GM12878 (cell line): Measurements from ENCODE around the gene MACROD2. TPM values are rescaled to one million over a fixed set of nuclear protein-coding genes. Genes with fewer than 3 reads are reported as not detected.

ENCODE experiments used
- ATAC-seq: fragments of 200-7000 bp; cut with Tn5 transposase; 3 replicates; pipeline ENCODE4 v1.9.1; 2020; ENCODE audit warnings: mild to moderate bottlenecking, moderate library complexity
- BruUV-seq: library from RNA; stranded (reverse); fragments of 400-500 nt; replicated peaks from 2 replicates; lab custom pipeline; 2021; lab: Mats Ljungman, UMichigan
- CTCF ChIA-PET: fragments of 300-600 bp; sonication (Branson Sonifier 250); formaldehyde crosslinking; extraction: SDS; loops from one replicate; lab custom pipeline; 2021; ENCODE audit warnings: inconsistent platforms; lab: Yijun Ruan, JAX
- POLR2A ChIA-PET: fragments of 350-600 bp; formaldehyde crosslinking; extraction: SDS; loops from one replicate; lab custom pipeline; 2021; ENCODE audit warnings: inconsistent platforms; lab: Charles Lee
- RAD21 ChIA-PET: fragments of 300-600 bp; sonication (Branson Sonifier 250); formaldehyde crosslinking; loops from one replicate; lab custom pipeline; 2023; ENCODE audit warnings: antibody characterized with exemption; ENCODE audit not compliant: unreplicated experiment; lab: Charles Lee
- SMC1A ChIA-PET: fragments of 300-600 bp; sonication (Branson Sonifier 250); formaldehyde crosslinking; loops from one replicate; lab custom pipeline; 2023; ENCODE audit not compliant: unreplicated experiment, uncharacterized antibody; lab: Charles Lee
- DNase-seq: peaks from one replicate; pipeline ENCODE4 v3.0.0-alpha.2; 2011; ENCODE audit warnings: low read depth, low spot score
- FAIRE-seq: peaks from 3 replicates; lab custom pipeline; 2011; peaks lifted over from hg19 to GRCh38; lab: Jason Lieb, UNC
- H2AFZ ChIP-seq: 2 replicates; pipeline ENCODE4 v1.6.0; 2011; ENCODE audit warnings: low read depth, low read length, control low read depth; ENCODE audit not compliant: control insufficient read depth
- H3K27ac ChIP-seq: 2 replicates; pipeline ENCODE4 v1.5.1; 2011; ENCODE audit warnings: control low read depth; ENCODE audit not compliant: control insufficient read depth, insufficient read depth
- H3K27me3 ChIP-seq, 2 experiments: replicated peaks in 1 of 2; 2 replicates each; pipeline versions ENCODE4 v1.6.0 to v1.6.1; 2011; ENCODE audit warnings: low read length in 1 of 2; ENCODE audit not compliant: control insufficient read depth in 2 of 2, insufficient read depth in 2 of 2
- H3K36me3 ChIP-seq, 2 experiments: 2 replicates each; pipeline ENCODE4 v1.5.1; 2011; ENCODE audit warnings: low read length in 1 of 2; ENCODE audit not compliant: control insufficient read depth in 2 of 2, insufficient read depth in 2 of 2
- H3K4me1 ChIP-seq: 2 replicates; pipeline ENCODE4 v1.6.1; 2011; ENCODE audit warnings: mild to moderate bottlenecking, low read length, moderate library complexity, mixed read lengths; ENCODE audit not compliant: control insufficient read depth, insufficient read depth
- H3K4me2 ChIP-seq: 2 replicates; pipeline ENCODE4 v1.6.0; 2011; ENCODE audit warnings: control low read depth; ENCODE audit not compliant: control insufficient read depth, insufficient read depth
- H3K4me3 ChIP-seq: fragments of 200-600 bp; sonication (generic); 2 replicates; pipeline ENCODE4 v1.5.1; 2016
- H3K79me2 ChIP-seq: 2 replicates; pipeline ENCODE4 v1.6.0; 2011; ENCODE audit warnings: low read length; ENCODE audit not compliant: control insufficient read depth, insufficient read depth
- H3K9ac ChIP-seq: 2 replicates; pipeline ENCODE4 v1.8.0; 2011; ENCODE audit warnings: low read length, control low read depth, mixed read lengths; ENCODE audit not compliant: control insufficient read depth, insufficient read depth
- H3K9me3 ChIP-seq: replicated peaks from 3 replicates; pipeline ENCODE4 v1.5.1; 2011; ENCODE audit warnings: mild to moderate bottlenecking, low read length; ENCODE audit not compliant: control insufficient read depth, insufficient read depth
- H4K20me1 ChIP-seq: 2 replicates; pipeline ENCODE4 v1.6.0; 2011; ENCODE audit not compliant: control insufficient read depth, insufficient read depth
- ATF7 ChIP-seq: fragments of 450-650 bp; IDR thresholded peaks from 2 replicates; pipeline ENCODE4 v1.6.1; 2016; ENCODE audit warnings: low read depth, mild to moderate bottlenecking
- BMI1 ChIP-seq: fragments of 450-650 bp; IDR thresholded peaks from 2 replicates; pipeline ENCODE4 v1.6.1; 2016; ENCODE audit warnings: mild to moderate bottlenecking, moderate library complexity, borderline replicate concordance
- CBX5 ChIP-seq: sonication (generic); IDR thresholded peaks from 2 replicates; pipeline ENCODE4 v1.6.1; 2016; ENCODE audit warnings: low read depth, moderate library complexity, mild to moderate bottlenecking, inconsistent platforms
- CHD2 ChIP-seq: IDR thresholded peaks from 2 replicates; pipeline ENCODE4 v1.6.1; 2011; ENCODE audit warnings: low read depth, low read length, improper control_type of control experiment, borderline replicate concordance
- FOS ChIP-seq: IDR thresholded peaks from 3 replicates; pipeline ENCODE4 v1.6.1; 2011; ENCODE audit warnings: borderline replicate concordance; ENCODE audit not compliant: insufficient read length; ENCODE audit errors: extremely low read depth
- HCFC1 ChIP-seq: fragments of 150-350 bp; IDR thresholded peaks from 2 replicates; pipeline ENCODE4 v1.6.1; 2014; ENCODE audit warnings: low read length
- NFYA ChIP-seq: IDR thresholded peaks from 2 replicates; pipeline ENCODE4 v1.6.1; 2011; ENCODE audit warnings: low read depth, mild to moderate bottlenecking, low read length, improper control_type of control experiment, borderline replicate concordance
- POLR2AphosphoS5 ChIP-seq: IDR thresholded peaks from 2 replicates; pipeline ENCODE4 v1.6.1; 2011; ENCODE audit warnings: mild to moderate bottlenecking, low read length, inconsistent platforms
- RBBP5 ChIP-seq: fragments of 200-600 bp; sonication (generic); conservative IDR thresholded peaks from 2 replicates; pipeline ENCODE4 v1.6.1; 2016
- TARDBP ChIP-seq: IDR thresholded peaks from 2 replicates; pipeline ENCODE4 v1.6.1; 2016; ENCODE audit warnings: borderline replicate concordance
- ZNF384 ChIP-seq: IDR thresholded peaks from 2 replicates; pipeline ENCODE4 v1.6.1; 2012; ENCODE audit warnings: low read depth, mild to moderate bottlenecking, low read length, improper control_type of control experiment, borderline replicate concordance
- WGBS: methylation state at CpG from one replicate; pipeline ENCODE4 v1.1.6; 2016; ENCODE audit warnings: low lambda C conversion rate; ENCODE audit not compliant: insufficient replicate concordance, insufficient coverage; ENCODE audit errors: missing lambda C conversion rate; 5-methylcytosine and 5-hydroxymethylcytosine counted together
- in situ Hi-C: fragments of 300-500 bp; cut with MboI; formaldehyde crosslinking; loops from 9 replicates; pipeline ENCODE4 v1.14.3; 2018; ENCODE audit warnings: mixed read lengths
- intact Hi-C: fragments of 100-400 bp; cut with micrococcal nuclease; formaldehyde crosslinking; loops from one replicate; pipeline ENCODE4 v1.14.2; 2022; ENCODE audit not compliant: unreplicated experiment
- polyA plus RNA-seq, 11 experiments: library from polyadenylated mRNA; depleted of rRNA in 4 of 11; unstranded in 6 of 11; stranded (reverse) in 5 of 11; fragments of >200 nt; fragmentation: Nextera tagmentation in 4 of 11; fragmentation: Illumina TruSeq in 1 of 11; extraction: Ambion mirVana in 4 of 11; extraction: Trizol in 1 of 11; gene quantifications; 1 replicate in 1 of 11; 2 replicates in 10 of 11; pipeline versions ENCODE4 v1.2.1 to v1.2.3, GENCODE V29; 2011 to 2016; ENCODE audit warnings: inconsistent platforms in 2 of 11, missing spikeins in 2 of 11, low read depth in 1 of 11
- total RNA-seq, 4 experiments: library from RNA; depleted of rRNA in 3 of 4; stranded (reverse); fragments of >200 nt in 3 of 4; fragmentation: Illumina TruSeq in 1 of 4; extraction: Trizol in 1 of 4; gene quantifications; 2 replicates each; pipeline versions ENCODE4 v1.2.1 to v1.2.3, GENCODE V29; 2013 to 2021
- TF ChIP-seq, protein P1 (sequence below): fragments of 450-650 bp; IDR thresholded peaks from 2 replicates; pipeline ENCODE4 v1.6.1; 2017; ENCODE audit warnings: antibody characterized with exemption, mild to moderate bottlenecking, moderate library complexity
- TF ChIP-seq, protein P2 (sequence below): fragments of 450-650 bp; conservative IDR thresholded peaks from 2 replicates; pipeline ENCODE4 v1.6.1; 2017; ENCODE audit warnings: mild to moderate bottlenecking, moderate library complexity

MACROD2 gene
- total and polyA plus RNA-seq, 10 of the 15 experiments (the other 5 are each of a cell fraction or from before 2014, with no cell fraction given): 1.1 to 21.5 (median 2.2) TPM

DNA sequence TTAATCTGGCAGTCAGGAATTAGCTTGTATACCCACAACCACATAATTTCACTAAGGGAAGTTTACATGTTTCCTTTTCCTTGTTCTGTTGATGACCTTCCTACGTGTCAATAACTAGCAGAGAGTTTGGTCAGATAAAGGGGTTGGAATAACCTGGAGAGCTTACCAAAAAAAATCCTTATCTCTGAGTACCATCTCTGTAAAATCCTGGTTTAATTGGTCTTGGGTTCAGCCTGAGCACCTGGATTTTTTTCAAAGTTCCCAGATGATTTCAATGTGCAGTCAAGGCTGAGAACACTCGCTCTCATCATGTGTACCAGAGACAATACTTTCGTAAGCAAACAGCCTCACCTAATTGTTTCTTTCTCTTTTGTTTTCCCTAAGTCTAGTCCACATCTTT lies 825.9 kb downstream of the MACROD2 start:
- no peak for TF ChIP-seq FOS
- TF ChIP-seq, protein P1, sequence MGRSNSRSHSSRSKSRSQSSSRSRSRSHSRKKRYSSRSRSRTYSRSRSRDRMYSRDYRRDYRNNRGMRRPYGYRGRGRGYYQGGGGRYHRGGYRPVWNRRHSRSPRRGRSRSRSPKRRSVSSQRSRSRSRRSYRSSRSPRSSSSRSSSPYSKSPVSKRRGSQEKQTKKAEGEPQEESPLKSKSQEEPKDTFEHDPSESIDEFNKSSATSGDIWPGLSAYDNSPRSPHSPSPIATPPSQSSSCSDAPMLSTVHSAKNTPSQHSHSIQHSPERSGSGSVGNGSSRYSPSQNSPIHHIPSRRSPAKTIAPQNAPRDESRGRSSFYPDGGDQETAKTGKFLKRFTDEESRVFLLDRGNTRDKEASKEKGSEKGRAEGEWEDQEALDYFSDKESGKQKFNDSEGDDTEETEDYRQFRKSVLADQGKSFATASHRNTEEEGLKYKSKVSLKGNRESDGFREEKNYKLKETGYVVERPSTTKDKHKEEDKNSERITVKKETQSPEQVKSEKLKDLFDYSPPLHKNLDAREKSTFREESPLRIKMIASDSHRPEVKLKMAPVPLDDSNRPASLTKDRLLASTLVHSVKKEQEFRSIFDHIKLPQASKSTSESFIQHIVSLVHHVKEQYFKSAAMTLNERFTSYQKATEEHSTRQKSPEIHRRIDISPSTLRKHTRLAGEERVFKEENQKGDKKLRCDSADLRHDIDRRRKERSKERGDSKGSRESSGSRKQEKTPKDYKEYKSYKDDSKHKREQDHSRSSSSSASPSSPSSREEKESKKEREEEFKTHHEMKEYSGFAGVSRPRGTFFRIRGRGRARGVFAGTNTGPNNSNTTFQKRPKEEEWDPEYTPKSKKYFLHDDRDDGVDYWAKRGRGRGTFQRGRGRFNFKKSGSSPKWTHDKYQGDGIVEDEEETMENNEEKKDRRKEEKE: no peak
- TF ChIP-seq HCFC1: no peak
- TF ChIP-seq CBX5: no peak
- no peak for TF ChIP-seq TARDBP
- TF ChIP-seq, protein P2, sequence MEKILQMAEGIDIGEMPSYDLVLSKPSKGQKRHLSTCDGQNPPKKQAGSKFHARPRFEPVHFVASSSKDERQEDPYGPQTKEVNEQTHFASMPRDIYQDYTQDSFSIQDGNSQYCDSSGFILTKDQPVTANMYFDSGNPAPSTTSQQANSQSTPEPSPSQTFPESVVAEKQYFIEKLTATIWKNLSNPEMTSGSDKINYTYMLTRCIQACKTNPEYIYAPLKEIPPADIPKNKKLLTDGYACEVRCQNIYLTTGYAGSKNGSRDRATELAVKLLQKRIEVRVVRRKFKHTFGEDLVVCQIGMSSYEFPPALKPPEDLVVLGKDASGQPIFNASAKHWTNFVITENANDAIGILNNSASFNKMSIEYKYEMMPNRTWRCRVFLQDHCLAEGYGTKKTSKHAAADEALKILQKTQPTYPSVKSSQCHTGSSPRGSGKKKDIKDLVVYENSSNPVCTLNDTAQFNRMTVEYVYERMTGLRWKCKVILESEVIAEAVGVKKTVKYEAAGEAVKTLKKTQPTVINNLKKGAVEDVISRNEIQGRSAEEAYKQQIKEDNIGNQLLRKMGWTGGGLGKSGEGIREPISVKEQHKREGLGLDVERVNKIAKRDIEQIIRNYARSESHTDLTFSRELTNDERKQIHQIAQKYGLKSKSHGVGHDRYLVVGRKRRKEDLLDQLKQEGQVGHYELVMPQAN: no peak
- TF ChIP-seq ZNF384: no peak
- no peak for TF ChIP-seq RBBP5
- no peak for TF ChIP-seq NFYA
- TF ChIP-seq ATF7: no peak
- TF ChIP-seq CHD2: no peak
- TF ChIP-seq BMI1: no peak
- no peak for TF ChIP-seq POLR2AphosphoS5
- TF ChIP-seq, all 136 proteins: peak for 0
- H3K27ac ChIP-seq: no peak overlapping the region
- no peak for ATAC-seq
- no peaks in the 10 kb centered on the region for H3K27me3 ChIP-seq
- no peak overlapping the region for H3K4me3 ChIP-seq
- no peak for DNase-seq
- SMC1A ChIA-PET: interaction anchor here (1.2 to 1.4 kb wide), 2 partner anchors 60 to 129 kb away, joined by 3 read pairs; no protein-coding TSS in a partner anchor
- POLR2A ChIA-PET: no interaction called here
- in situ Hi-C loops: no loop called here
- H2AFZ ChIP-seq: no peak overlapping the region
- 18% methylated on average over 3 of the region's 3 CpGs for WGBS
- RAD21 ChIA-PET: no interaction called here
- H3K36me3 ChIP-seq: no peaks in the 10 kb centered on the region
- no peaks in the 10 kb centered on the region for H4K20me1 ChIP-seq
- intact Hi-C loops: no loop called here
- CTCF ChIA-PET: interaction anchor here (0.9 kb wide), 1 partner anchor 484 kb away, joined by 3 read pairs; the partner anchor contains the start of gene FLRT3
- no peak for FAIRE-seq
- no peaks in the 10 kb centered on the region for H3K4me1 ChIP-seq
- no peaks in the 10 kb centered on the region for H3K9me3 ChIP-seq
- no TSS peak for BruUV-seq
- no peak overlapping the region for H3K9ac ChIP-seq
- H3K79me2 ChIP-seq: no peaks in the 10 kb centered on the region
- no peak overlapping the region for H3K4me2 ChIP-seq
